ENCODE data around the gene INPP5J. TPM values are rescaled to one million over a fixed set of nuclear protein-coding genes. Genes with fewer than 3 reads are reported as not detected.

The INPP5J gene
- polyA plus RNA-seq, 1 donor: 15.1 TPM

DNA sequence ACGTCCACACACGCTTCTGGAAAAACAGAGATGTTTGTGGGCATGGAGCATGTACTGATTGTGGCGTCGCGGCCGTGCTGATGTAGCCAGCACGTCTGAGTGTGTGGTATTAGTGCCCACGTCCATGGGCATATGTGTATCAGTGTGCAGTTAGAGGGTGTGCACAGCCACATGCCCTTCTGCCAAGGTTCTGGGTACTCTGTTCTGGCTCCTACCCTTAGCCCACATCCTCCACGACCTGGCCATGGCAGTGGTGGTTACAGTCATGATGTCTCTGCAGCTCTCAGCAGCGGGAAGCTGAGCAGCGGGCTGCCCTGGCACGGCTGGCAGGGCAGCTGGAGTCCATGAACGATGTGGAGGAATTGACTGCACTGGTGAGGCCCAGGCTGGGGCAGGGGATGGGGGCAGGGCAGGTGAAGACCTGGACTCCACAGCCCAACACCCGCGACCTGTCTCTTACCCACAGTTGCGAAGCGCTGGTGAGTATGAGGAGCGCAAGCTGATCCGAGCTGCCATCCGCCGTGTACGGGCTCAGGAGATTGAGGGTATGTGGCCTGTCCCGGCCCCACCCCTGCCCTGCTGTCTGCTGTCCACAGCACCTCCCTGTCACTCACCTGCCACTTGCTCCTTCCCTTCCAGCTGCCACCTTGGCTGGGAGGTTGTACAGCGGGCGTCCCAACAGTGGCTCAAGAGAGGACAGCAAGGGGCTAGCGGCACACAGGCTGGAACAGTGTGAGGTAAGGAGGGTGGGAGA lies 34.4 kb upstream of the INPP5J start:
- H3K4me3 ChIP-seq (ENCODE audit: low read length): no peak overlapping the region
- H3K36me3 ChIP-seq (ENCODE audit: control insufficient read depth, insufficient read depth, low read length): peaks cover 88% of the 10 kb centered on the region
- H3K9me3 ChIP-seq (ENCODE audit: control insufficient read depth, low read depth, low read length): no peaks in the 10 kb centered on the region
- DNase-seq: no peak
- peaks cover 10% of the 10 kb centered on the region for H3K4me1 ChIP-seq (ENCODE audit: control insufficient read depth, insufficient read depth, low read length)
- H3K27me3 ChIP-seq (ENCODE audit: control insufficient read depth, insufficient read depth, low read length): no peaks in the 10 kb centered on the region
- WGBS (ENCODE audit: insufficient coverage, low lambda C conversion rate): no CpG with 5 or more reads among the region's 26 CpGs
- H3K27ac ChIP-seq (ENCODE audit: low read length): no peak overlapping the region

DNA sequence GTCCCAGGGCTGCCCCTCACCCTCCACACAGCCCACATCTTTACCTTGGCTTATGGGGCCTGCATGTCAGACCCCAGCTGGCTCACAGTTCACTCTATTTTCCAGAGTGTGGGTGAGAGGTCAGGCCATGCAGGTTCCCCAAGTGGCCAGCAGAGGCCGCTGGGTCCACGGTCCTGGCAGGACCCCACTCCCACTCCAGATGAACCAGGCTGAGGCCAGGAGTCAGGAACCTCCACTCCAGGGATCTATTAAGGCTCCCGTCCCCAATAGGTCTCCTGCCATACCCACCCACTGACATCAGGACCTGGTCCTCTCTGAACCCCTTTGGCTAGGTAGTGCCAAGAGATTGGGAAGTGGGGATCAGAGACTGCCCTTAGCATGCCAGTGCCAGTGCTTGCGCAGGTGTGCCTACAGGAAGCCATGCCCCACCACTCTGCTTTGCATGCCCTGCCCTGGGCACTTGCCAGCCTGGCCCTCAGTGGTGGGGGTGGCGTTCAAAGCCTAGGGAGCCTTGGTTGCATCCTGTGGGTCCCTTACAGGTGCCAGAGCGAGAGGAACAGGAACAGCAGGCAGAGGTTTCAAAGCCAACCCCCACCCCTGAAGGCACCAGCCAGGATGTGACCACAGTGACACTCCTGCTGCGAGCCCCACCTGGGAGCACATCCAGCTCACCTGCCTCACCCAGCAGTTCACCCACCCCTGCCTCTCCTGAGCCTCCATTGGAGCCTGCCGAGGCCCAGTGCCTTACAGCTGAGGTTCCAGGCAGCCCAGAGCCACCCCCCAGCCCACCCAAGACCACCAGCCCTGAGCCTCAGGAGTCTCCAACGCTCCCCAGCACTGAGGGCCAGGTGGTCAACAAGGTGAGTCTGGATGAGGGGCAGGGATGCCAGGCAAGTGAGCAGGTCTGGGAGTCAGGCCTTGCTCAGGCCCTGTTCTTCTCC lies 33.3 kb upstream of the INPP5J start:
- H3K4me3 ChIP-seq (ENCODE audit: low read length): no peak overlapping the region

DNA sequence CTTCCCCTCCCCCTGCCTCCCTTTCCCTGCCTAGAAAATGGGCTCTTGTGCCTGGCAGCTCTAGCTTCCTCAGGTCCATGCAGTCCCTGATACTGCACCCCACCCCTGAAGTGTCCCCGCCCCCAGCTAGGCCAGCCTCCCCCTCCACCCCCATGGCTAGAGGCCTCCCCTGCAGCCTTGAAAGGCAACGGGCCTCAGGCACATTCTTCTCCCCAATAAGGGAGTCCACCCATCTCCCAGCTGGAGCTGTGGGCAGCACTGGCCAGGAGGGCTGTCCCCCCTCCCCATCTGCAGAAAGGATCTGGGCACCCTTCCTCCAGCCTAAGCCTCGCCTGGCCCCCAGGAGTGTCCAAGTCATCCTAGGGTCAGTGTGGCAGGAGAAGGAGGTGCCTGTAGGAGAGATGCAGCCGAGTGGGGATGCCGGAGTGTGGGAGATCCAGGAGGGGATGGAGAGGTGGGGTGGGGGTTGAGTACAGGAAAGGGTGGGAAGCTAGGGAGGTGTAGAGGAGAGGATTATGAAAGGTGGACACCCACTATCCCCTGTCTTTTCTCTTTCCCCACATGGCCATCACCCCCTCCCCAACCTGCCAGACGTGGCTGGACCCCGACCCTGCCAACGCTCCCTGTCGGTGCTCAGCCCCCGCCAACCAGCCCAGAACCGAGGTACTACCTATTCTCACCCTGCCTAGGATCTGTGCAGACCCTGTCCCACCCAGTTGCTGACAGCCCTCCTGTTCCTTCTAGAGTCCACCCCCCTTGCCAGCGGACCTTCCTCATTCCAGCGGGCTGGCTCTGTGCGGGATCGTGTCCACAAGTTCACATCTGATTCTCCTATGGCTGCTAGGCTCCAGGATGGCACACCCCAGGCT lies 32.3 kb upstream of the INPP5J start:
- H3K4me3 ChIP-seq (ENCODE audit: low read length): no peak overlapping the region

More for the DNA sequence above, 33.3 kb upstream of the INPP5J start:
- no peak for DNase-seq
- no peaks in the 10 kb centered on the region for H3K4me1 ChIP-seq (ENCODE audit: control insufficient read depth, insufficient read depth, low read length)
- H3K27me3 ChIP-seq (ENCODE audit: control insufficient read depth, insufficient read depth, low read length): no peaks in the 10 kb centered on the region
- H3K36me3 ChIP-seq (ENCODE audit: control insufficient read depth, insufficient read depth, low read length): peaks cover 89% of the 10 kb centered on the region
- WGBS (ENCODE audit: insufficient coverage, low lambda C conversion rate): no CpG with 5 or more reads among the region's 9 CpGs
- peak overlapping the region; percentile 15 for H3K27ac ChIP-seq (ENCODE audit: low read length)
- H3K9me3 ChIP-seq (ENCODE audit: control insufficient read depth, low read depth, low read length): no peaks in the 10 kb centered on the region

DNA sequence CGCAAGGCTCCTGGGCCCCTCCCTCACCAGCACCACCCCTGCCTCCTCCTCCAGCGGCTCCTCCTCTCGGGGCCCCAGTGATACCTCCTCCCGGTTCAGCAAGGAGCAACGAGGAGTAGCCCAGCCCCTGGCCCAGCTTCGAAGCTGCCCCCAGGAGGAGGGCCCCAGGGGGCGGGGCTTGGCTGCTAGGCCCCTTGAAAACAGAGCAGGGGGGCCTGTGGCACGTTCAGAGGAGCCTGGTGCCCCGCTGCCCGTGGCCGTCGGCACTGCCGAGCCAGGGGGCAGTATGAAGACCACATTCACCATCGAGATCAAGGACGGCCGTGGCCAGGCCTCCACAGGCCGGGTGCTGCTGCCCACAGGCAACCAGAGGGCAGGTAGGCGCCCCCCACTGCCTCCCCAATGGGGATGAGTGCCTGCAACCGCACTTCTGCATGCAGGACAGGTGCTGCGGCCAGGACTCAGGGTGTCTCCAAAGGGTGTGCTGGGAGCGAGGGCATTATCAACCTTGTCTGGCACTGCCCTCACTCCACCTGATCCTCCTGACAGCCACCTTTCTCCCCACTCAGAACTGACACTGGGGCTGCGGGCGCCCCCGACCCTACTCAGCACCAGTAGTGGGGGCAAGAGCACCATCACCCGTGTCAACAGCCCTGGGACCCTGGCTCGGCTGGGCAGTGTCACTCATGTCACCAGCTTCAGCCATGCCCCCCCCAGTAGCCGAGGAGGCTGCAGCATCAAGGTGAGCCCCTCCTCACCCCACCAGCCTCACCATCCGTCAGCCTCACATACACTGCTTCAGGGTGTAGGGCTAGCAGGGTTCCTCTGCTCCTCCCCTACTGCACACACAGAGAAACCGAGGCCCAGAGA lies 31.4 kb upstream of the INPP5J start:
- H3K4me3 ChIP-seq (ENCODE audit: low read length): no peak overlapping the region
- no peaks in the 10 kb centered on the region for H3K27me3 ChIP-seq (ENCODE audit: control insufficient read depth, insufficient read depth, low read length)
- peaks cover 99% of the 10 kb centered on the region for H3K36me3 ChIP-seq (ENCODE audit: control insufficient read depth, insufficient read depth, low read length)
- H3K9me3 ChIP-seq (ENCODE audit: control insufficient read depth, low read depth, low read length): no peaks in the 10 kb centered on the region
- no CpG with 5 or more reads among the region's 29 CpGs for WGBS (ENCODE audit: insufficient coverage, low lambda C conversion rate)
- DNase-seq: no peak
- no peaks in the 10 kb centered on the region for H3K4me1 ChIP-seq (ENCODE audit: control insufficient read depth, insufficient read depth, low read length)
- H3K27ac ChIP-seq (ENCODE audit: low read length): peak overlapping the region; percentile 38

More for the DNA sequence above, 32.3 kb upstream of the INPP5J start:
- peak overlapping the region; percentile 34 for H3K27ac ChIP-seq (ENCODE audit: low read length)
- H3K9me3 ChIP-seq (ENCODE audit: control insufficient read depth, low read depth, low read length): no peaks in the 10 kb centered on the region
- no peaks in the 10 kb centered on the region for H3K27me3 ChIP-seq (ENCODE audit: control insufficient read depth, insufficient read depth, low read length)
- no peaks in the 10 kb centered on the region for H3K4me1 ChIP-seq (ENCODE audit: control insufficient read depth, insufficient read depth, low read length)
- DNase-seq: no peak
- no CpG with 5 or more reads among the region's 15 CpGs for WGBS (ENCODE audit: insufficient coverage, low lambda C conversion rate)
- H3K36me3 ChIP-seq (ENCODE audit: control insufficient read depth, insufficient read depth, low read length): peaks cover 99% of the 10 kb centered on the region

DNA sequence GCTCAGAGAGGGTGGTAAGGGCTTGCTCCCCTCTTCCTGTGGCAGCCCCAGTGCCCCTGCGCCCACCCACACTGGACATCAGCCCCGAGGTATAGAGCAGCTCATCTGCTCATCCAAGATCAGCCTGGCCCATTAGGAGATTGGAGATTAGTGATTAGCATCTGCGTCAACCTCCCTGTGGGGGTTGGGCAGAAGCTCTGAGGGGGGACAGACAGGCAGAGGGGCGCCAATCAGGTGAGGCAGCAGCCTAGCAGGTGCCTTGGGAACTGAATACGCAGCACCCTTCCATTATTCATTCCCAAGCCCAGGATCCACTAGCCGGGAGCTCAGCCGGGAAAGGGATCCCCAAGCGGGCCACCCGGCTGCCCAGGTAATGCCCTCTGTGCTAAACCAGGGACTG lies 30.6 kb upstream of the INPP5J start:
- no peaks in the 10 kb centered on the region for H3K9me3 ChIP-seq (ENCODE audit: control insufficient read depth, low read depth, low read length)
- DNase-seq: no peak
- H3K27ac ChIP-seq (ENCODE audit: low read length): peak overlapping the region; percentile 38
- no peaks in the 10 kb centered on the region for H3K27me3 ChIP-seq (ENCODE audit: control insufficient read depth, insufficient read depth, low read length)
- no peaks in the 10 kb centered on the region for H3K4me1 ChIP-seq (ENCODE audit: control insufficient read depth, insufficient read depth, low read length)
- no peak overlapping the region for H3K4me3 ChIP-seq (ENCODE audit: low read length)
- peaks cover 99% of the 10 kb centered on the region for H3K36me3 ChIP-seq (ENCODE audit: control insufficient read depth, insufficient read depth, low read length)
- WGBS (ENCODE audit: insufficient coverage, low lambda C conversion rate): no CpG with 5 or more reads among the region's 9 CpGs

DNA sequence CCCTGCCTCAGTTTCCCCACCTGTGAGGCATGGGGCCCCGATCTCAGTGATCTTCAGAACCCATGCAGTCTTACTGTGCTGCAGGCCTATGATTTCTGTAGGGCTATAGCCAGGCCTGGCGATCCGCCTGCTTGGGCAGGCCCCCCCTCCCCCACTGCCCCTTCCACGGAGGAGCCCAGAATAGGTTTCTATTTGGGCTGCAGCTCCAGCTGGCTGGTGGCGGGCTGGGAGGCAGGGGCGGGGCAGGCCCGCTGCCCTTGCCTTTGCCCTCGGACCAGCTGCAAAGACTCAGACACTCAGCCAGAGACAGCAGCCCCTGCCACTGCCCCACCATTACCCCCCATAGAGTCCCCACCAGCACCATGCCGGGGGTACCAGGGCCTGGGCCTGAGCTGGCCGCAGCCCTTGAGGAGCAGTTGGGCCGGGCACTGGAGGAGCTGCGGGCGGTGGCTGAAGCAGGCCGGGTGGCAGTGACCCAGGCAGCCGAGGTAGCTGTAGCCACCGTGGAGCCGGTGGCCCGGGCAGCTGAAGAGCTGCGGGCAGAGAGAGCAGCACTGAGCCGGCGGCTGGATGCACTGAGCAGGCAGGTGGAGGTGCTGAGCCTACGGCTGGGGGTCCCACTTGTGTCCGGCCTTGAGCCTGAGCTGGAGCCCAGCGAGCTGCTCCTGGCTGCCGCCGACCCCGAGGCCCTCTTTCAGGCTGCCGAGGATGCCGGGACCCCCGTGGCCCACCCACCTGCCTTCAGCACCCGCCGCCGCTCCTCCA lies 29.5 kb upstream of the INPP5J start:
- H3K36me3 ChIP-seq (ENCODE audit: control insufficient read depth, insufficient read depth, low read length): peaks cover 96% of the 10 kb centered on the region
- no peak overlapping the region for H3K27ac ChIP-seq (ENCODE audit: low read length)
- no peak overlapping the region for H3K4me3 ChIP-seq (ENCODE audit: low read length)
- DNase-seq: no peak
- H3K9me3 ChIP-seq (ENCODE audit: control insufficient read depth, low read depth, low read length): no peaks in the 10 kb centered on the region
- peaks cover 3% of the 10 kb centered on the region for H3K4me1 ChIP-seq (ENCODE audit: control insufficient read depth, insufficient read depth, low read length)
- no peaks in the 10 kb centered on the region for H3K27me3 ChIP-seq (ENCODE audit: control insufficient read depth, insufficient read depth, low read length)
- WGBS (ENCODE audit: insufficient coverage, low lambda C conversion rate): 95% methylated on average over 4 of the region's 33 CpGs

DNA sequence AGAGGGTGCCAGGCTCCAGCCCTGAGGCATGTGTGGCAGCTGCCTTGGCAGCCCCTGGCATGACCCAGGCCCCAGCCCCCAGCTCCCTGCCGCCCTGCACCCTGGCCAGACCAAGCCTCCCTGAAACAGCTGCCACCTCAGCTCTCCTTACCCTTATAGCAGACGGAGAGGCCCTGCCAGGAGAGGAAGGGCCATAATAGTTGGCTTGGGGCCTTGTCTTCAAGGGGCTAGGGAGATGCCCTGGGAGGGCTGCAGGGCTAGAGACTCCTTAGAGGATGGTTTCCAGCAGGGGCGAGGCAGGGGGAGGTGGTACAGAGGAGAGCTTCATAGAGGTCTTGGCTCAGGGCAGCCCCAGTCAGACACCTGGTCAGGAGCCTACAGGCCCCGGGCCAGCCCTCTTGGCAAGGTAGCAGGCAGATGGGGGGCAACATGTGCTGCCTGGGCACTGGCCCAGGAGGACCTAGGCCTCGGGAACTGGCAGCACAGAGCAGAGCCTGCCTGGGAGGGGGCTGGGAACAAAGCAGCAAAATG lies 28.7 kb upstream of the INPP5J start:
- no peak for DNase-seq
- H3K4me3 ChIP-seq (ENCODE audit: low read length): no peak overlapping the region

DNA sequence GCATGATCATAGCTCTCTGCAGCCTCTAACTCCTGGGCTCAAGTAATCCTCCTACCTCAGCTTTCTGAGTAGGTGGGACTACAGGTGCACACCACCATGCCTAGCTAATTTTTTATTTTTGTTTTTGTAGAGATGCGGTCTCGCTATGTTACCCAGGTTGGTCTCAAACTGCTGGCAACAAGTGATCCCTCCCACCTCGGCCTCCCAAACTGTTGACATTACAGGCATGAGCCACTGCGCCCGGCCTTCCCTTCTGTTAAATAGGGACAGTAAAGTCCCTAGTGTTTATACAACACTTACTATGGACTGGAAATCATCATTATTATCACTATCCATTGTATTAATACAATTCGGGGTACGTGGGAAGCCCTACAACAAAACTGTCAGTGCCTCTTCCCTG lies 28.0 kb upstream of the INPP5J start:
- Histone ChIP-seq H3K4me3 (ENCODE audit: low read length) (no peak overlapping the region), H3K9me3 (ENCODE audit: control insufficient read depth, low read depth, low read length) (no peaks in the 10 kb centered on the region), H3K36me3 (ENCODE audit: control insufficient read depth, insufficient read depth, low read length) (peaks cover 94% of the 10 kb centered on the region), H3K4me1 (ENCODE audit: control insufficient read depth, insufficient read depth, low read length) (peaks cover 6% of the 10 kb centered on the region), H3K27me3 (ENCODE audit: control insufficient read depth, insufficient read depth, low read length) (no peaks in the 10 kb centered on the region), H3K27ac (ENCODE audit: low read length) (no peak overlapping the region)
- WGBS (ENCODE audit: insufficient coverage, low lambda C conversion rate): no CpG with 5 or more reads among the region's 7 CpGs
- DNase-seq: no peak

More for the DNA sequence above, 28.7 kb upstream of the INPP5J start:
- Histone ChIP-seq H3K36me3 (ENCODE audit: control insufficient read depth, insufficient read depth, low read length) (peaks cover 94% of the 10 kb centered on the region), H3K4me1 (ENCODE audit: control insufficient read depth, insufficient read depth, low read length) (peaks cover 6% of the 10 kb centered on the region), H3K27me3 (ENCODE audit: control insufficient read depth, insufficient read depth, low read length) (no peaks in the 10 kb centered on the region), H3K27ac (ENCODE audit: low read length) (no peak overlapping the region), H3K9me3 (ENCODE audit: control insufficient read depth, low read depth, low read length) (no peaks in the 10 kb centered on the region)
- no CpG with 5 or more reads among the region's 5 CpGs for WGBS (ENCODE audit: insufficient coverage, low lambda C conversion rate)

All from large intestine (tissue), 3 donors.